ENCODE measurements around the gene MGST1.
"Not testable (repeated sequence)": the region's sequence is repeated elsewhere in the genome, so short reads cannot be mapped to it uniquely, and the experiment has no call there.

The MGST1 gene

DNA sequence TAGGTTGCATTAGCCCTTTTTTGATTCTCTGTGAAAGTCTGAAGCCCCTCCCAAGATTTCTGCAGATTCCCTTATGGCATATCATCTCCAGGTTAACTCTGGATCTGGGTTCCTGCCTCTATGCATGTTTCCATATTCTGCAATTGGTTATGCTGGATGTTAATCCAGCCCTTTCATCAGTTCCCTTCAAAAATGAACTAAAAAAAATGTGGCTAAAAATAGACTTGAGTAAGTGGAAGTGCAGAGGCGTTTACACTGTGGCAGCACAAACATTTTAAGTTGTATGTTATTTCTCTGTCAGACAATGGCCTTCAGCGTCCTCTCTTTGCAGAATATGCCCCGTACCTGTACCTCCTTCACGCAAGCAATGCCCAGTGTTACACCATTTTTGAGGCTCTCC is 11.4 kb downstream of the MGST1 start:
- no peak for DNase-seq

DNA sequence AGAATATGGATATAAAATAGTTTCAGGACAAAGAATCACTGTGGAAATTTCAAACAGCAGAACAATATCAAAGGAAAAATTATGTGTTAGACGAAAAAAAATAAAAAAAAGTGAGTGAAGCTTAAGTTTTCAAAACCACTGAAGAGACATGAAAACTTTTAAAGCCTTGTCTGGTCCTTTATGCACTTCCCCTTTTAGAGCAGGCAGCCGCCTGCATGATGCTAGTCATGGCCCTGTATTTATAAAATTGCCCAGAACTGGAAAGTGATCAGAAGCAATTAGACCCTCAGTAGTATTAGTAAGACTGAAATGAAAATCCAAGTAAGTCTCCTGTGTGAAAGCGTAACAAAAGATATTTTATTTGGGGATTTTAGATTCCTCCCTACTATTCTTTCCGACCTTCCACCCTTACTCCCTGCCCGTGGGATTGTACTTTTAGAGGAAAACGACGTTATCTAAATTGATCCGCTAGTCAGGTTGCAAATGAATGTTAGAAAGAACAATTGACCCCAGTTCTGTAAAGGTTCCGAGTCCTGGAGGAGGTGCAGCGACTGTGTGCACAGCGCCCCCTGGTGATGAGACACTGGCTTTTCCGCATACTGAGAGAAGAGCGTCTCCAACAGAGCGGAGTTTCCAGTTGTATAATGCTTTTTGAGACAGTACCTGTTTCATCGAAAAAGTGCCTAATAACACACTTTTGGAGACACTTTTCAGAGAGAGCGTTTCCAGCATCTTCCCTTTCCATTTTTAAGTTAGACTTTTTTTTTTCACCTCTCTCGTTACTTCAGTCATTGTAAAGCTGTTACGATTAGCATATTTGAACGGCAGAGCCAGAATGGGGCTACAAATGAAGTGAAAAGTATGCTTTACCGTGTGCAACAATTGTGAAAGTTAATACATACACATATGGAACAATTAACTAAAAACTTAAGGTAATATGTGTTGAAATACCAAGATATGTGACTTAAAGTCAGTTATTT is 12.4 kb downstream of the MGST1 start:
- no peak for DNase-seq

- no peak for DNase-seq
Observed at GRCh38 chr12:16361142-16361783, 13.8 kb downstream of the MGST1 start.

GRCh38 chr12:16362550-16362949 is 15.1 kb downstream of the MGST1 start:
- no peak for DNase-seq

- DNase-seq: no peak
Observed at GRCh38 chr12:16369156-16369555, 21.7 kb downstream of the MGST1 start.

DNA sequence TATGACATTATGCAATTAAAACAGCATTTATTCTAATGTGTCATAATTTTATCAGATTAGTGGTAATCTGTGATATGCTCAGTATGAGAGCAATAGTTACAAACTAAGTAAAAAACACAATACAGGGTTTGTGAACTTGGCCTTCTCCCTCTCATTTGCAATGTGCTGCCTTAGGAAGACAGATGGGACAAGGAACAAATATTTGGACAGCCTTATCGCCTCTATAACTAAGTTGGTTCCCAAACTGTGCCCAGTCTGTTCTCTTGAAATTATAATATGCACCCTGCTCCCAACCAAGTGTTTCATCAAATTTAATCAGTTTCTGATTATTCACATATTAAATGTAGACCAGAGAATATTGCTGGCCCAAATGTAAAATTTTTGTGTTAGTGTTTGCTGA is 22.7 kb downstream of the MGST1 start:
- no peak for DNase-seq

DNA sequence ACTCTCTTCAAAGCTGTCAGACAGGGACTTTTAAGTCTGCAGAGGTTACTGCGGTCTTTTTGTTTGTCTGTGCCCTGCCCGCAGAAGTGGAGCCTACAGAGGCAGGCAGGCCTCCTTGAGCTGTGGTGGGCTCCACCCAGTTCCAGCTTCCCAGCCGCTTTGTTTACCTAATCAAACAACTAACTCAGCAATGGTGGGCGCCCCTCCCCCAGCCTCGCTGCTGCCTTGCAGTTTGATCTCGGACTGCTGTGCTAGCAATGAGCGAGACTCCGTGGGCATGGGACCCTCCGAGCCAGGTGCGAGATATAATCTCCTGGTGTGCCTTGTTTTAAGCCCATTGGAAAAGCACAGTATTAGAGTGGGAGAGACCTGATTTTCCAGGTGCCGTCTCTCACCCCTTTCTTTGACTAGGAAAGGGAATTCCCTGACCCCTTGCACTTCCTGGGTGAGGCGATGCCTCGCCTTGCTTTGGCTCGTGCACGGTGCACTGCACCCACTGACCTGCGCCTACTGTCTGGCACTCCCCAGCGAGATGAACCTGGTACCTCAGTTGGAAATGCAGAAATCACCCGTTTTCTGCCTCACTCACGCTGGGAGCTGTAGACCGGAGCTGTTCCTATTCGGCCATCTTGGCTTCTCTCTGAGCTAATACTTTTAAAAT is 35.3 kb downstream of the MGST1 start:
- DNase-seq: not testable (repeated sequence)

DNA sequence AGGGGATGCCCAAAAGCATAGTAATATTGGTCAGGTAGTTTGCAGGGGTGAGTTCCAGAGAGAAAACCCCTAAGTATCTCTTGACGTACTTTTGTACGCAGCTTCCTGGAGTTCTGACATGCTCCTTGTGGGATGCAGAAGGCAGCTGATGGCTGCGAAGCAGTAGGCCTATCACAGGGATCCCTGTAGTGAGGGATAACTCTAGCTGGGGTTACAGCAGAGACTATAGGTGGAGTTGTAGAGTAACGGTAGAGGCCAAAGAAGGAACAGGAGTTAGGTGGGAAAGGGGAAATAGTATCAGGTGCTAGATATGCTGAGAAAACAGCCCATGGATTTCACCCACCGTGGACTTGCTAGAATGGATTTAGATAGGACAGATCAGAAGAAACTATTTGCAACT is 37.3 kb downstream of the MGST1 start:
- DNase-seq: no peak

DNA sequence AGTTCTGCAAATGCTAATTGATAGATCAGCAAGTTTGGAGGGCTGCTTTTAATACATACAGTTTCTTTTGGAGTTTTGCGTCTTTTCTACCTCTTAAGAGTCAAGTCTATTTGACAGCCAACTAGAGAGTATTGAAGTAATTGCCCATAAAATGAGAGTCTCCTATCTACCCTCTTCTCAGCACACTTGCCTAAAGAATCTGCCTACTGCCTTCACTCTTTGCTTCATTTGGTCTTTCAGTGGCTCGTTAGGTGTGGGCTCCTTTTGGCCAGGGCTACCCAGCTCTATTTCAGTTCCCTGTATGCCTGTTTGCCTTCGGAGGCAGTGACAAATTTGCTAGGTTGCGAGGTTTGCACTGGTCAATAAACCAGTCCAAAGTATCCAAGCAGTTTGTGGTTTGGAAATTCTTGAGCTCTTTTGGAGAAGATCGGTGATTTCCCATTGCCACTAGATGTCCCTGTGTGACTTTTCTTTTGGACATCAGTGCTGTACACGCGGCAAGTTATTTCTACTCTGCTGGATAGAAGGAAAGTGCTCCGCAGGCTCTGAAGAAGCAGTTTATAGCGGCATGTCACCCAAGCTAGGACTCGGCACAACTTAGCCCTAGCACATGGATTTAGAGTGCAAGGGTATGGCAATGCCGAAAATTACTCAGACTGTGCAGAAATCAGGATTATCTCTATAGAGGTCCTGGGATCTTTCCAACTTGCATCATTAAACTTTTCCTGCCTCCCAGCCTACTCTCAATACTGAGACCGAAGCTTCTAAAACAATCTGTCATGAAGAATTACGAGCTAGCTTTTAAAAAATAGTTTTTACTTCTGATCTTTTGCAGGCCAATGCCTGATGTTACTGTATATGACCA is 38.6 kb downstream of the MGST1 start:
- DNase-seq: peak; percentile 56

GRCh38 chr12:16387919-16388318 is 40.5 kb downstream of the MGST1 start:
- DNase-seq: no peak

DNA sequence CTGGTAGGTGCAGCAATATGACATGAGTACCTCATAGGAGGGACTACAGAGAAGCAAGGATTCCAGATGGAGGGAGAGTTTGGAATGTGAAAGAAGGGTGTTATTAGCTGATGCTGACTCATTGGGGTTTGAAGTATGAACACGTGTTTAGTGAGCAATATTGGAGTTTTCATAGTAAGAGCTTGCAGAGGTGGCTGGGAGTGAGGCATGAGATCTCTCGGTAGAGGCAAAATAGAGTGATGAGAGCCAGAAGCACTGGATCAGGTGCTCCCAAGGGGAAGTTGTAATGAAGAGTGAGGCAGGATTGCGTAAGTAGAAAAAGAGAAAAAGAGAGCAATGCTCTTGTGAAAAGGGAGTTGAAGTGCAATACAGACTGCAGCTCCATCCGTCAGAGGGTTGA is 42.1 kb downstream of the MGST1 start:
- peak; percentile 33 for DNase-seq

DNA sequence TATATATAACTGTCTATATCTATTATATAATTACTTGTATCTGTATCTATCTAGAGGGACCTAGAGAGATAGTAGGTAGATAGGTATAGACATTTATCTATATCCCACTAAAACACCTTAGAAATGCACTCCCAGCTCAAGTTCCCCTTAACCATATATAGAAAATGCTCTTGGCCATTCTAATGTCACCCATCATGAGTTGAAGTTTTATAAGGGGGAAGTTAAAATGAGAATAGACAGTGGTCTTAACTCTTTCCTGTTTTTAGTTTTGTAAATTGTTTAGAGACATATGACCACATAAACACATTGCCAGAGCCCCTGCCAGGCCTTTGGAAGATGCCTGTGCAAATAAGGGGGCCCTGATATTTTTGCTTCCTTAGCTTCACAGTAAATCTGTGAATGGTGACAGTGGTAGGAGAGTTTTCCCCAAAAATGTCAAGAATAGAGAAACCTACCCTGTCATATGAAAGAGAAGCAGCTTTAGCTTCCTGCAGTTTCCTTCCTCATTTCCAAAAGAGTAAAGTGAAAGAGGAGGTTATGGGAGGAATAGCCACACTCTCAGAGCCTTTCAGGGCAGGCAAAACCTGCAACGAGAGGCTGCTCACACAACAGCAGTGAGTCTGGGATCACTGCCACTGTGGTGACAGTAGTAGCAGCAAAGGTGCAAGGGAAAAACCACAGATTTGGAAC is 45.5 kb downstream of the MGST1 start:
- no peak for DNase-seq

GRCh38 chr12:16399101-16399500 is 51.7 kb downstream of the MGST1 start:
- DNase-seq: no peak

GRCh38 chr12:16401835-16402234 is 54.4 kb downstream of the MGST1 start:
- DNase-seq: not testable (repeated sequence)

GRCh38 chr12:16407346-16407745 is 59.9 kb downstream of the MGST1 start:
- no peak for DNase-seq

Measured in NCI-H2107 (cell line).